Kidney epithelial cell (primary cell): Measurements from ENCODE around the gene EEF2K. TPM values are rescaled to one million over a fixed set of nuclear protein-coding genes. Genes with fewer than 3 reads are reported as not detected.
"Not testable (repeated sequence)": the region's sequence is repeated elsewhere in the genome, so short reads cannot be mapped to it uniquely, and the experiment has no call there.

Experiments
- DNase-seq: peaks from one replicate; pipeline ENCODE4 v3.0.0-alpha.2; 2010; ENCODE audit warnings: low read depth
- H3K27me3 ChIP-seq: 2 replicates; pipeline ENCODE4 v1.6.0; 2011; ENCODE audit warnings: low read length; ENCODE audit not compliant: control insufficient read depth, insufficient read depth
- H3K36me3 ChIP-seq: 2 replicates; pipeline ENCODE4 v1.5.1; 2011; ENCODE audit warnings: low read length; ENCODE audit not compliant: control insufficient read depth, insufficient read depth
- H3K4me3 ChIP-seq: 2 replicates; pipeline ENCODE4 v1.5.1; 2011; ENCODE audit warnings: low read depth, mild to moderate bottlenecking, control low read depth, low read length
- total RNA-seq: library from RNA; depleted of rRNA; stranded (reverse); fragments of >200 nt; gene quantifications from 2 replicates; pipeline ENCODE4 v1.2.3, GENCODE V29; 2015
- TF ChIP-seq, protein P1 (sequence below): IDR thresholded peaks from 2 replicates; pipeline ENCODE4 v1.5.1; 2011; ENCODE audit warnings: mild to moderate bottlenecking, moderate library complexity, low read length, control low read depth, inconsistent platforms; ENCODE audit not compliant: insufficient read depth, poor library complexity, severe bottlenecking

The EEF2K gene
- total RNA-seq, 1 donor from 2014 or later = 6.8 TPM

- DNase-seq = no peak
- H3K4me3 ChIP-seq = no peak overlapping the region
- H3K27me3 ChIP-seq = peaks cover 22% of the 10 kb centered on the region
- TF ChIP-seq, protein P1, sequence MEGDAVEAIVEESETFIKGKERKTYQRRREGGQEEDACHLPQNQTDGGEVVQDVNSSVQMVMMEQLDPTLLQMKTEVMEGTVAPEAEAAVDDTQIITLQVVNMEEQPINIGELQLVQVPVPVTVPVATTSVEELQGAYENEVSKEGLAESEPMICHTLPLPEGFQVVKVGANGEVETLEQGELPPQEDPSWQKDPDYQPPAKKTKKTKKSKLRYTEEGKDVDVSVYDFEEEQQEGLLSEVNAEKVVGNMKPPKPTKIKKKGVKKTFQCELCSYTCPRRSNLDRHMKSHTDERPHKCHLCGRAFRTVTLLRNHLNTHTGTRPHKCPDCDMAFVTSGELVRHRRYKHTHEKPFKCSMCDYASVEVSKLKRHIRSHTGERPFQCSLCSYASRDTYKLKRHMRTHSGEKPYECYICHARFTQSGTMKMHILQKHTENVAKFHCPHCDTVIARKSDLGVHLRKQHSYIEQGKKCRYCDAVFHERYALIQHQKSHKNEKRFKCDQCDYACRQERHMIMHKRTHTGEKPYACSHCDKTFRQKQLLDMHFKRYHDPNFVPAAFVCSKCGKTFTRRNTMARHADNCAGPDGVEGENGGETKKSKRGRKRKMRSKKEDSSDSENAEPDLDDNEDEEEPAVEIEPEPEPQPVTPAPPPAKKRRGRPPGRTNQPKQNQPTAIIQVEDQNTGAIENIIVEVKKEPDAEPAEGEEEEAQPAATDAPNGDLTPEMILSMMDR = no peak
- no peaks in the 10 kb centered on the region for H3K36me3 ChIP-seq
These were observed 41.6 kb upstream of the EEF2K start for GRCh38 chr16:22164482-22164881.

DNA sequence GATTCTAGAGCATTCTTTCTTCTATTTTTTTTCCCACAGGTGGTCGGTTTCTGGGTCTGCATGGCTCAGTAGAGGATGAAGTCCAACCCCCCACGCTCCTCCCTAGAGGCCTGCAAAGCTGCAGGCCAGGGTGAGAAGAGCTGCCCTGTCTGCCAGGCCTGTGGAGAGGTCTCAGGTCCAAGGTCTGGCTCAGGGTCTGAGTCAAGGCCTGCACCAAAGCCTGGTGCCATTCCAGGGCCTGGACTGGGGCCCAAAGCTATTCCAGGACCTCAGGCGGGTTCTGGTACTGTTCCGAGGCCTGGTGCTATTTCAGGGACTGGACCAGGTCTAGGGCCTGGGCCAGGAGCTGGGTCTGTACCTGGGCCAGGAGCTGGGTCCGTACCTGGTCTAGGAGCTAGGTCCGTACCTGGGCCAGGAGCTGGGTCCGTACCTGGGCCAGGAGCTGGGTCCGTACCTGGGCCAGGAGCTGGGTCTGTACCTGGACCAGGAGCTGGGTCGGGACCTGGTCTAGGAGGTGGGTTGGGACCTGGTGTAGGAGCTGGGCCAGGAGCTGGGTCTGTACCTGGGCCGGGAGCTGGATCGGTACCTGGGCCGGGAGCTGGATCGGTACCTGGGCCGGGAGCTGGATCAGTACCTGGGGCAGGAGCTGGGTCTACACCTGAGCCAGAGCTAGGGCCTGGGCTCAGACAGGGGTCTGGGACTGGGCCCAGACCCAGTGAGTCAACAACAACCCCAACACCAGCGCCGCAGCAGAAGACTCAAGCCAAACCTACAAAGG, 40.4 kb upstream of the EEF2K start:
- peaks cover 18% of the 10 kb centered on the region for H3K27me3 ChIP-seq
- H3K36me3 ChIP-seq = no peaks in the 10 kb centered on the region
- no peak overlapping the region for H3K4me3 ChIP-seq
- no peak for DNase-seq
- TF ChIP-seq, protein P1 = no peak

GRCh38 chr16:22171953-22172352, 34.1 kb upstream of the EEF2K start:
- H3K36me3 ChIP-seq = no peaks in the 10 kb centered on the region
- DNase-seq = no peak
- no peak overlapping the region for H3K4me3 ChIP-seq
- TF ChIP-seq, protein P1 = no peak
- no peaks in the 10 kb centered on the region for H3K27me3 ChIP-seq

- H3K4me3 ChIP-seq, DNase-seq, H3K36me3 ChIP-seq, H3K27me3 ChIP-seq: not testable (repeated sequence)
These were observed 33.4 kb upstream of the EEF2K start for GRCh38 chr16:22172642-22173041.

DNA sequence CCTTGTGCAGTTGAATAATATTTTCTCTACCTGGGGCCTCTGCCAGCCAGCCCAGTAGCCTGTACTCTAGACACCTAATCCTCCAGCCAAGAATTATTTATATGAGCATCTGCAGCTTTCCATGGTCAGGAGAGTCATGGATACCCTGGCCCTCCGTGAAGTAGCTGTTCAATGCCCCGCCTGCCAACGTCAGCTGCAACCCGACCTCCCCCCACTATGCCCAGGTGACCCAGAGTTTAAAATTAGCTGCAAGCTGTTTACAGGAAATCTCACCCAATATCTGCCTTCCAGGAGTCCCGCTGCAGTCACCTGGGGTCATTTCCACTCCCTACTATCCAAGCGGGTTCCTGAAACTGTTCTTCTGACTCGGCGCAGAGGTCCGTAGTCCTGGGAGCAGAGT, 31.4 kb upstream of the EEF2K start:
- no peak for DNase-seq
- no peaks in the 10 kb centered on the region for H3K36me3 ChIP-seq
- TF ChIP-seq, protein P1 = no peak
- H3K27me3 ChIP-seq = peaks cover 5% of the 10 kb centered on the region
- no peak overlapping the region for H3K4me3 ChIP-seq

DNA sequence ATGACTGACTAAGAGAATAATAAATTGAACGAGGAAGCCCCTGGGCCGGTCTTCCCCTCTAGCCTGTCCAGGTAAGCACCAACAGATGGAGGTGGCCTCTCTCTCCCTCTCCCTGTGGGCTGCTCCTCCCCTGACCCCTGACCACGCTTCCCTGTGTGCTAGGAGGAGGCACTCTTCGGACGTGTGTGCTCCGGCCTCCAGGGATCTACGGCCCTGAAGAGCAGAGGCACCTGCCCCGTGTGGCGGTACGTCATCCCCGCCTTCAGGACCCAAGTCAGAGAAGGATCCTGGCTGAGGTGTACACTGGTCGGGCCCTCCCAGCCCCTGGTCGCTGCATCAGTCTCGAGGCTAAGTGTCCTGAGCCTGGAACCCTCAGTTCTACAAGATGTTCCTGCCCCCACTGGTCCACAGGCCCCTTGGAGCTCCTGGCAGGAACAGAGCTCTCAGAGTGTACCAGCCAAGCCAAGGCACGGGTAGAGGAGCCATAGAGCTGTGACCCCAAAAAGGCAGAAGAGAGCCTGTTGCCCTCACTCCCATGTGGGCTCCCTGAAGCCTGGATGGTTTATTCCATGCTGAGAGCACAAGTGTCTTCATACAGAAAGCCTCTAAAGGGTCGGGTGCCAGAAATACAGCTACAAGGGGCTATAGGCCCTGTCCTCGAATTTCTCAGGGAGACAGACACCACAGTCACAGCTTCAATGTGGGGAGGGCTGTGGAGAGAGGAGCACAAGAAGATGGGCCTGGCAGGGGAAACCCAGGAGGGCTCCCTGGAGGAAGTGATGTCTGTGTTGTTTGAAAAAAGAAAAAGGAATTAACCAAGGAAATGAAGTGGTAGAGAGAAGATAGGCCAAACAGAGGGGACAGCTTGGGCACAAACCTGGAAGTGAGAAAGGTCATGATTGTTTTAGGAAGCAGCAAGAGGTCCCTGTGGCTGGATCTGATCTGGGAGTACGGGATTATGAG, 27.8 kb upstream of the EEF2K start:
- no peak for DNase-seq
- TF ChIP-seq, protein P1 = no peak
- Histone ChIP-seq H3K36me3 (no peaks in the 10 kb centered on the region), H3K4me3 (no peak overlapping the region), H3K27me3 (peaks cover 5% of the 10 kb centered on the region)
